WTC11 (cell line): ENCODE results near the gene U2AF2.

ENCODE experiments used
- CREB1 ChIP-seq: sonication (generic); formaldehyde crosslinking; IDR thresholded peaks from 2 replicates; pipeline ENCODE4 v1.8.0; 2023; ENCODE audit warnings: mild to moderate bottlenecking, missing genetic modification reagents
- FOXJ3 ChIP-seq: sonication (generic); formaldehyde crosslinking; IDR thresholded peaks from 2 replicates; pipeline ENCODE4 v1.9.0; 2021; ENCODE audit warnings: missing genetic modification reagents, mild to moderate bottlenecking, borderline replicate concordance
- FOXK1 ChIP-seq: sonication (generic); formaldehyde crosslinking; IDR thresholded peaks from 2 replicates; pipeline ENCODE4 v1.8.0; 2022; ENCODE audit warnings: mild to moderate bottlenecking, moderate library complexity, missing genetic modification reagents
- JUN ChIP-seq: sonication (generic); formaldehyde crosslinking; IDR thresholded peaks from 2 replicates; pipeline ENCODE4 v1.8.0; 2023; ENCODE audit warnings: mild to moderate bottlenecking, missing genetic modification reagents
- SMAD3 ChIP-seq: sonication (generic); formaldehyde crosslinking; IDR thresholded peaks from 2 replicates; pipeline ENCODE4 v1.8.0; 2022; ENCODE audit warnings: missing genetic modification reagents, mild to moderate bottlenecking, borderline replicate concordance
- ZNF263 ChIP-seq: sonication (generic); formaldehyde crosslinking; IDR thresholded peaks from 2 replicates; pipeline ENCODE4 v1.8.1; 2022; ENCODE audit warnings: low read depth, mild to moderate bottlenecking, moderate library complexity, missing genetic modification reagents
- TF ChIP-seq, protein P1 (sequence below): fragments of 200-600 bp; IDR thresholded peaks from 2 replicates; pipeline ENCODE4 v1.8.0; 2022; ENCODE audit warnings: antibody characterized with exemption
- TF ChIP-seq, protein P2 (sequence below): sonication (generic); formaldehyde crosslinking; IDR thresholded peaks from 2 replicates; pipeline ENCODE4 v1.8.0; 2022; ENCODE audit warnings: mild to moderate bottlenecking, missing genetic modification reagents
- TF ChIP-seq, protein P3 (sequence below): sonication (generic); formaldehyde crosslinking; IDR thresholded peaks from 2 replicates; pipeline ENCODE4 v1.8.1; 2023; ENCODE audit warnings: mild to moderate bottlenecking, missing genetic modification reagents, moderate library complexity
- TF ChIP-seq, protein P4 (sequence below): sonication (generic); formaldehyde crosslinking; IDR thresholded peaks from 2 replicates; pipeline ENCODE4 v1.8.1; 2022; ENCODE audit warnings: mild to moderate bottlenecking, missing genetic modification reagents, moderate library complexity, borderline replicate concordance

DNA sequence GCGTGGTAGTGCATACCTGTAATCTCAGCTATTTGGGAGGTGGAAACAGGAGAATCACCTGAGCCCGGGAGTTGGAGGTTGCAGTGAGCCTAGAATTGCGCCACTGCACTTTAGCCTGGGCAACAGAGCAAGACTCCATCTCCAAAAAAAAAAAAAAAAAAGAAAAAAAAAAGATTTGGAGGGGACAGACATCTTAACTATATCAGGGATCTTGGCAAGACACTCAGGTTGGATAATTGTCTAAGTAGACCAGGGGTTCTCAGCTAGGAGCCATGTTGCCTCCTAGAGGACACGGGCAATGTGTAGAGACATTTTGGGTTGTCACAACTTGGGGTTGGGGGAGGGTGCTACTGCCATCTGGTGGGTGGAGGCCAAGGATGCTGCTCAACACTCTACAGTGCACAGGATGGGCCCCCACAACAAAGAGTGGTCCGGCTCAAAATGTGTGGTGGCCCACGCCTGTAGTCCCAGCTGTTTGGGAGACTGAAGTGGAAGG lies 15.9 kb upstream of the U2AF2 start:
- TF ChIP-seq, protein P1, sequence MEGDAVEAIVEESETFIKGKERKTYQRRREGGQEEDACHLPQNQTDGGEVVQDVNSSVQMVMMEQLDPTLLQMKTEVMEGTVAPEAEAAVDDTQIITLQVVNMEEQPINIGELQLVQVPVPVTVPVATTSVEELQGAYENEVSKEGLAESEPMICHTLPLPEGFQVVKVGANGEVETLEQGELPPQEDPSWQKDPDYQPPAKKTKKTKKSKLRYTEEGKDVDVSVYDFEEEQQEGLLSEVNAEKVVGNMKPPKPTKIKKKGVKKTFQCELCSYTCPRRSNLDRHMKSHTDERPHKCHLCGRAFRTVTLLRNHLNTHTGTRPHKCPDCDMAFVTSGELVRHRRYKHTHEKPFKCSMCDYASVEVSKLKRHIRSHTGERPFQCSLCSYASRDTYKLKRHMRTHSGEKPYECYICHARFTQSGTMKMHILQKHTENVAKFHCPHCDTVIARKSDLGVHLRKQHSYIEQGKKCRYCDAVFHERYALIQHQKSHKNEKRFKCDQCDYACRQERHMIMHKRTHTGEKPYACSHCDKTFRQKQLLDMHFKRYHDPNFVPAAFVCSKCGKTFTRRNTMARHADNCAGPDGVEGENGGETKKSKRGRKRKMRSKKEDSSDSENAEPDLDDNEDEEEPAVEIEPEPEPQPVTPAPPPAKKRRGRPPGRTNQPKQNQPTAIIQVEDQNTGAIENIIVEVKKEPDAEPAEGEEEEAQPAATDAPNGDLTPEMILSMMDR = no peak
- no peak for TF ChIP-seq SMAD3 (CRISPR knock-in tag)
- TF ChIP-seq, protein P2, sequence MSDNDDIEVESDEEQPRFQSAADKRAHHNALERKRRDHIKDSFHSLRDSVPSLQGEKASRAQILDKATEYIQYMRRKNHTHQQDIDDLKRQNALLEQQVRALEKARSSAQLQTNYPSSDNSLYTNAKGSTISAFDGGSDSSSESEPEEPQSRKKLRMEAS (CRISPR knock-in tag) = no peak
- TF ChIP-seq, protein P3, sequence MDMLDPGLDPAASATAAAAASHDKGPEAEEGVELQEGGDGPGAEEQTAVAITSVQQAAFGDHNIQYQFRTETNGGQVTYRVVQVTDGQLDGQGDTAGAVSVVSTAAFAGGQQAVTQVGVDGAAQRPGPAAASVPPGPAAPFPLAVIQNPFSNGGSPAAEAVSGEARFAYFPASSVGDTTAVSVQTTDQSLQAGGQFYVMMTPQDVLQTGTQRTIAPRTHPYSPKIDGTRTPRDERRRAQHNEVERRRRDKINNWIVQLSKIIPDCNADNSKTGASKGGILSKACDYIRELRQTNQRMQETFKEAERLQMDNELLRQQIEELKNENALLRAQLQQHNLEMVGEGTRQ (CRISPR knock-in tag) = no peak
- TF ChIP-seq FOXJ3 (CRISPR knock-in tag) = no peak
- no peak for TF ChIP-seq ZNF263
- TF ChIP-seq JUN (CRISPR knock-in tag) = no peak
- TF ChIP-seq, protein P4, sequence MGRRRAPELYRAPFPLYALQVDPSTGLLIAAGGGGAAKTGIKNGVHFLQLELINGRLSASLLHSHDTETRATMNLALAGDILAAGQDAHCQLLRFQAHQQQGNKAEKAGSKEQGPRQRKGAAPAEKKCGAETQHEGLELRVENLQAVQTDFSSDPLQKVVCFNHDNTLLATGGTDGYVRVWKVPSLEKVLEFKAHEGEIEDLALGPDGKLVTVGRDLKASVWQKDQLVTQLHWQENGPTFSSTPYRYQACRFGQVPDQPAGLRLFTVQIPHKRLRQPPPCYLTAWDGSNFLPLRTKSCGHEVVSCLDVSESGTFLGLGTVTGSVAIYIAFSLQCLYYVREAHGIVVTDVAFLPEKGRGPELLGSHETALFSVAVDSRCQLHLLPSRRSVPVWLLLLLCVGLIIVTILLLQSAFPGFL (CRISPR knock-in tag) = no peak
- TF ChIP-seq CREB1 = no peak
- TF ChIP-seq FOXK1 (CRISPR knock-in tag) = no peak
